AG09319 (cell line): ENCODE measurements around the gene AGAP2.

Experiments used
- DNase-seq: peaks from one replicate; pipeline ENCODE4 v3.0.0-alpha.2; 2010; ENCODE audit warnings: low read depth; ENCODE audit errors: extremely low read depth
- TF ChIP-seq, protein P1 (sequence below): IDR thresholded peaks from 2 replicates; pipeline ENCODE4 v1.5.1; 2011; ENCODE audit warnings: low read depth, mild to moderate bottlenecking, inconsistent platforms, low read length, moderate library complexity

AGAP2 gene

DNA sequence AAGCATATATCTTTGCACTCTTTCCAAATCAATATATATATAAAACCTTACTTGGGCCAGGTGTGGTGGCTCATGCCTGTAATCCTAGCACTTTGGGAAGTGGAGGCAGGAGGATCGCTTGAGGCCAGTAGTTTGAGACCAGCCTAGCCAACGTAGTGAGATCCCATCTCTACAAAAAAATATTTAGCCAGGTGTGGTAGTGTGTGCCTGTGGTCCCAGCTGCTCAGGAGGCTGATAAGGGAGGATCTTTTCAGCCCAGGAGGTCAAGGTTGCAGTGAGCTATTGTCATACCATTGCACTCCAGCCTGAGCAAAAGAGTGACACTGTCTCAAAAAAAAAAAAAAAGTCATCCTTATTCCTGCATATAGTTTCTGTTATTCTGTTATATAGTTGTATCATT, 30.2 kb downstream of the AGAP2 start:
- no peak for DNase-seq
- TF ChIP-seq, protein P1, sequence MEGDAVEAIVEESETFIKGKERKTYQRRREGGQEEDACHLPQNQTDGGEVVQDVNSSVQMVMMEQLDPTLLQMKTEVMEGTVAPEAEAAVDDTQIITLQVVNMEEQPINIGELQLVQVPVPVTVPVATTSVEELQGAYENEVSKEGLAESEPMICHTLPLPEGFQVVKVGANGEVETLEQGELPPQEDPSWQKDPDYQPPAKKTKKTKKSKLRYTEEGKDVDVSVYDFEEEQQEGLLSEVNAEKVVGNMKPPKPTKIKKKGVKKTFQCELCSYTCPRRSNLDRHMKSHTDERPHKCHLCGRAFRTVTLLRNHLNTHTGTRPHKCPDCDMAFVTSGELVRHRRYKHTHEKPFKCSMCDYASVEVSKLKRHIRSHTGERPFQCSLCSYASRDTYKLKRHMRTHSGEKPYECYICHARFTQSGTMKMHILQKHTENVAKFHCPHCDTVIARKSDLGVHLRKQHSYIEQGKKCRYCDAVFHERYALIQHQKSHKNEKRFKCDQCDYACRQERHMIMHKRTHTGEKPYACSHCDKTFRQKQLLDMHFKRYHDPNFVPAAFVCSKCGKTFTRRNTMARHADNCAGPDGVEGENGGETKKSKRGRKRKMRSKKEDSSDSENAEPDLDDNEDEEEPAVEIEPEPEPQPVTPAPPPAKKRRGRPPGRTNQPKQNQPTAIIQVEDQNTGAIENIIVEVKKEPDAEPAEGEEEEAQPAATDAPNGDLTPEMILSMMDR, result no peak

DNA sequence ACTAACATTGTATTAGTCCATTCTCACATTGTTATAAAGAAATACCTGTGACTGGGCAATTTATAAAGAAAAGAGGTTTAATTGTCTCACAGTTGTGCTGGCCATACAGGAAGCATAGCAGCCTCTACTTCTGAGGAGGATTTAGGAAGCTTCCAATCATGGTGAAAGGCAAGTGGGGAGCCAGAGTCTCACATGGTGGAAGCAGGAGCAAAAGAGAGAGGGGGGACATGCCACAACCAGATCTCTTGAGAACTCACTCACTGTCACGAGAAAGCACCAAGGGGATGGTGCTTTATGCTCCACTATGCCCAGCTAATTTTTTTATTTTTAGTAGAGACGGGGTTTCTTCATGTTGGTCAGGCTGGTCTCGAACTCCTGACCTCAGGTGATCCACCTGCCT, 31.3 kb downstream of the AGAP2 start:
- TF ChIP-seq, protein P1, result no peak
- DNase-seq, result no peak

DNA sequence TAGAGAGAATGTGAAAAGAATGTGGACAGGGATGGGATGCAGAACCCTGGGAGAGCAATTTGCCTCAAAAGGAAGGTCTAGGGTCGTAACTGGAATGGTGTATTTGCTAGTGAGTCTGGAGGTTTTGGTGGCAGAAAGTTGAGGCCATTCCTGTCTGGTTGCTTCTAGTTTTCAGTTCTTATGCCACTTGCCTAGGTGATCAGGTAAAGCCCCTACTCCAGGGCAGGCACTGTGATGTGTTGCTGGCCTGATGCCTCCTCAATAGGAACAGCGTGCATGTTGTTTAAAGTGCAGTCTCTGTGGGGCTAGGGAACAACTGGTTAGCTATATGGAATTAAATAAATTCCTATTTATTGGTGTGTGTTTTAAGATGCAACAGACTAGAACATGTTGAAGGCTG, 38.2 kb downstream of the AGAP2 start:
- TF ChIP-seq, protein P1, result no peak
- no peak for DNase-seq

DNA sequence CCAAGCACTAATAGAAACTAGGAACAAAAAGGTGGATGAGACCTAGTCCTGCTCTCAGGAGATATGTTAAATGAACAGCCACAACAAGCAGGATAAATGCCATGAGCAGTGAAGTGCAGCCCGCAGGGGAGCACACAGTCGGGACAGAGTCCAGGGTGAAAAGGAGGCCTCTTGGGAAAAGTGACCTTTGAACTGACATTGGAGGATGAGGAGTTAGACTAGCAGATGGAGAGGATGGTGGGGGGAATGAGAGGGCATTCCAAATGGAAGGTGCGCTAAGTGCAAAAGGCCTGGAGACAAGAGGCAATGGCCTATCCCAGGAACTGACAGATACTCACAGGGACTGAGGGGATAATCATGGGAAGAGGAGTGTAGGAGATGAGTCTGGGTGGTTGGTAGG, 40.1 kb downstream of the AGAP2 start:
- TF ChIP-seq, protein P1, result no peak
- no peak for DNase-seq

DNA sequence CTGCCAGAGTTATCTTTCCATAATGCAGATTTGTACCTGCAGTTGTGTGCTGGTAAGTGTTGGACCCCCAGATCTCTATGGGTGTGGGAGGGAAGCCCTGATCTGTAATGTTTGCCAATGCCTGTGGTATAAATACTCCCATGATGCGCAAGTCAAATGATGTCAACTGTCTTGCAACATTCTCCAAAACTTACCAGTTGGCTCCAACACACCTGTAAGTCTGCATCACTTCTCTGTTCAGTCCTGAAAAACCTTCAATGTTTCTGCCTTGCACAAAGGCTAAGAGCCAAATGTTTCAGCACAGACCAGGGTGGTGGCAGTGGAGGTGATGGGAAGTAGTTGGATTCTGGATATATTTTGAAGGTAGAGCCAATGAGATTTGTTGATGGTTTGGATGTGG, 41.5 kb downstream of the AGAP2 start:
- TF ChIP-seq, protein P1, result no peak

DNA sequence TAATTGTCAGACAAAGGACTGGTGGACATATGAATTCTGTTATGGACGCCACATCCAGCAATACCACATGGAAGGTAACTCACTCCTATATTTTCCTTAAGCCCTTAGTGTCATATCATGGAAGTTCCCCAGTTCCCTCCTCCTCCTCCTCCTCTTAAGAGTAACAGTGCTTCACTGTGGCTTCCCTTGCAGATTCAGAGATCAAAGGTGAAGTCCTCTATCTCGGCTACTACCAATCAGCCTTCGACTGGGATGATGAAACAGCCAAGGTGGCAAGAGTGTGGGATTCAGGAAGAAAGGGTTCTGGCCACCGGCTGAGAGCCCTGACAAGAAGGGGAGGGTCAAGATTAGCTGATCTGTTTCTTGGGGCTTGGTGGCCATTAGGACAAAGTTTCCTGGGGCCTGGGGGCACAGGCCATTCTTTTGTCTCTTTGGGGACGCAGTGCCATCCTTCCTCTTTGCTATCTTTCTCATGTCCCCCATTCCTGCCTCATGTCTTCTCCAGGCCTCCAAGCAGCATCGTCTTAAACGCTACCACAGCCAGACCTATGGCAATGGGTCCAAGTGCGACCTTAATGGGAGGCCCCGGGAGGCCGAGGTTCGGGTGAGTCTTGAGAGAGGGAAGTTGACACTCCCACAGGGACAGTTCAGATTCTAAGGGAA, 42.6 kb downstream of the AGAP2 start:
- TF ChIP-seq, protein P1, result no peak
- no peak for DNase-seq

More for the DNA sequence above, 41.5 kb downstream of the AGAP2 start:
- no peak for DNase-seq

DNA sequence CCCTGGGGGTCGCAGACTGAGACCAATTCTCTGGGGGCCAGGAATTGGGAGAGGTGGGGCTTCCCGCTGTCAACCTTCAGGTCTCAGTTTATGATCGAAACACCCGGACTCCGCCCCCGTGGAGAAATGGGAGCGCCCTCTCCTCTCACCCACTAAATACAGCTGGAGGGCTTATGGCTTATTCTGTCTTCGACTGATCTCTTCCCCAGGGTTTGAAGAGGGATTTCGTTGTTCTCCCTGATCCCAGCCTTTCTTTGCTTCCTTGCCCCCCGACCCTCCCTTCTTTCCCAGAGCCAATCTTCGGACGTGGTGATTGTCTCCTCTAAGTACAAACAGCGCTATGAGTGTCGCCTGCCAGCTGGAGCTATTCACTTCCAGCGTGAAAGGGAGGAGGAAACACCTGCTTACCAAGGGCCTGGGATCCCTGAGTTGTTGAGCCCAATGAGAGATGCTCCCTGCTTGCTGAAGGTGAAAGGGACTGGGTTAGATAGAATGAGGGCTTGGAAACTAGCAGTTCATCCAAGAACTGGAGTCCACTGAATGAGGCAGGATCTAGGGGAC, 44.0 kb downstream of the AGAP2 start:
- DNase-seq, result no peak
- TF ChIP-seq, protein P1, result no peak
